SK-N-SH (cell line): ENCODE results near the gene GALNT17. TPM values are rescaled to one million over a fixed set of nuclear protein-coding genes. Genes with fewer than 3 reads are reported as not detected.
"Not testable (repeated sequence)": the region's sequence is repeated elsewhere in the genome, so short reads cannot be mapped to it uniquely, and the experiment has no call there.

Source experiments
- CTCF ChIA-PET: fragments of 300-600, 350-600 bp; formaldehyde crosslinking; extraction: SDS; loops from one replicate; lab custom pipeline; 2021; lab: Yijun Ruan, JAX
- POLR2A ChIA-PET: fragments of 350-600 bp; sonication (Branson Sonifier 250); formaldehyde crosslinking; extraction: SDS; loops from one replicate; lab custom pipeline; 2020; ENCODE audit warnings: antibody characterized with exemption, inconsistent platforms; lab: Yijun Ruan, JAX
- DNase-seq: peaks from one replicate; pipeline ENCODE4 v3.0.0; 2012
- H2AFZ ChIP-seq: fragments of 200-600 bp; sonication (generic); 2 replicates; pipeline ENCODE4 v1.8.1; 2016; ENCODE audit warnings: antibody characterized with exemption, mild to moderate bottlenecking, low read depth
- H3F3A ChIP-seq: fragments of 200-600 bp; sonication (generic); replicated peaks from 2 replicates; pipeline ENCODE3; 2016; ENCODE audit warnings: antibody characterized with exemption, mild to moderate bottlenecking; ENCODE audit not compliant: insufficient read depth
- H3K27ac ChIP-seq, 2 experiments: fragments of 200-500 bp in 1 of 2; fragments of 200-600 bp in 1 of 2; sonication (Bioruptor generic) in 1 of 2; sonication (generic), shearing (Covaris generic) in 1 of 2; 2 replicates each; pipeline versions ENCODE4 v1.5.1 to v1.6.1; 2014 to 2016; ENCODE audit warnings: low read depth in 2 of 2, inconsistent platforms in 1 of 2, low read length in 1 of 2, mild to moderate bottlenecking in 1 of 2, mixed read lengths in 1 of 2
- H3K27me3 ChIP-seq: fragments of 200-600 bp; sonication (generic), shearing (Covaris generic); 2 replicates; pipeline ENCODE4 v1.6.1; 2016; ENCODE audit warnings: mixed run types; ENCODE audit not compliant: insufficient read depth
- H3K36me3 ChIP-seq, 2 experiments: fragments of 200-500 bp in 1 of 2; fragments of 200-600 bp in 1 of 2; sonication (Bioruptor generic) in 1 of 2; sonication (generic) in 1 of 2; replicated peaks in 1 of 2; 2 replicates each; pipeline versions ENCODE3 to v1.5.1; 2014 to 2016; ENCODE audit warnings: low read length in 1 of 2, mild to moderate bottlenecking in 1 of 2; ENCODE audit not compliant: insufficient read depth in 2 of 2, control insufficient read depth in 1 of 2
- H3K4me1 ChIP-seq, 2 experiments: fragments of 200-500 bp in 1 of 2; fragments of 200-600 bp in 1 of 2; sonication (Bioruptor generic) in 1 of 2; sonication (generic), shearing (Covaris generic) in 1 of 2; 2 replicates each; pipeline versions ENCODE4 v1.5.1 to v1.6.1; 2014 to 2016; ENCODE audit warnings: low read depth in 1 of 2, low read length in 1 of 2, mixed run types in 1 of 2; ENCODE audit not compliant: insufficient read depth in 2 of 2, control insufficient read depth in 1 of 2
- H3K4me2 ChIP-seq: fragments of 200-600 bp; sonication (generic), shearing (Covaris generic); 2 replicates; pipeline ENCODE4 v1.6.1; 2017; ENCODE audit warnings: mixed run types
- H3K4me3 ChIP-seq, 2 experiments: fragments of 200-500 bp in 1 of 2; fragments of 200-600 bp in 1 of 2; sonication (Bioruptor generic) in 1 of 2; sonication (generic), shearing (Covaris generic) in 1 of 2; 2 replicates each; pipeline versions ENCODE4 v1.5.1 to v1.8.1; 2014 to 2016; ENCODE audit warnings: low read depth in 2 of 2, inconsistent platforms in 1 of 2, low read length in 1 of 2, mild to moderate bottlenecking in 1 of 2, mixed read lengths in 1 of 2, moderate library complexity in 1 of 2
- H3K79me2 ChIP-seq: fragments of 200-600 bp; sonication (generic); 2 replicates; pipeline ENCODE4 v1.8.1; 2017; ENCODE audit warnings: mild to moderate bottlenecking; ENCODE audit not compliant: insufficient read depth
- H3K9ac ChIP-seq: fragments of 200-600 bp; sonication (generic); 2 replicates; pipeline ENCODE4 v1.6.1; 2017; ENCODE audit warnings: mixed run types
- H3K9me2 ChIP-seq: fragments of 200-600 bp; sonication (generic); 2 replicates; pipeline ENCODE4 v1.6.1; 2017; ENCODE audit warnings: mixed run types
- H3K9me3 ChIP-seq: fragments of 200-600 bp; sonication (generic); 2 replicates; pipeline ENCODE4 v1.6.1; 2017; ENCODE audit warnings: mixed run types, mild to moderate bottlenecking, moderate library complexity
- H4K20me1 ChIP-seq: fragments of 200-600 bp; sonication (generic); 2 replicates; pipeline ENCODE4 v1.6.1; 2017; ENCODE audit warnings: mild to moderate bottlenecking, mixed run types; ENCODE audit not compliant: insufficient read depth
- ELF1 ChIP-seq: IDR thresholded peaks from 2 replicates; pipeline ENCODE4 v1.4.0; 2012
- GABPA ChIP-seq: IDR thresholded peaks from 2 replicates; pipeline ENCODE4 v1.4.0; 2012; ENCODE audit warnings: low read depth, mild to moderate bottlenecking
- RAD21 ChIP-seq: IDR thresholded peaks from 2 replicates; pipeline ENCODE4 v1.6.1; 2012; ENCODE audit warnings: mild to moderate bottlenecking, low read length
- SIN3A ChIP-seq: IDR thresholded peaks from 2 replicates; pipeline ENCODE4 v1.6.1; 2012; ENCODE audit warnings: low read depth, mild to moderate bottlenecking, low read length, moderate library complexity, borderline replicate concordance
- WGBS: methylation state at CpG from one replicate; pipeline ENCODE4 v1.1.6; 2017; ENCODE audit warnings: low lambda C conversion rate; 5-methylcytosine and 5-hydroxymethylcytosine counted together
- polyA plus RNA-seq, 3 experiments: library from polyadenylated mRNA; depleted of rRNA; stranded (reverse); fragments of >200 nt; gene quantifications; 2 replicates each; pipeline ENCODE4 v1.2.3, GENCODE V29; 2012
- TF ChIP-seq, protein P1 (sequence below): fragments of 200-600 bp; sonication (generic); IDR thresholded peaks from 2 replicates; pipeline ENCODE4 v1.6.1; 2017; ENCODE audit warnings: antibody characterized with exemption, mild to moderate bottlenecking, moderate library complexity
- TF ChIP-seq, protein P2 (sequence below): IDR thresholded peaks from 2 replicates; pipeline ENCODE4 v1.6.1; 2012; ENCODE audit warnings: mild to moderate bottlenecking, low read depth, low read length, moderate library complexity
- TF ChIP-seq, protein P3 (sequence below): IDR thresholded peaks from 2 replicates; pipeline ENCODE4 v1.4.0; 2012; ENCODE audit warnings: low read depth

Gene GALNT17
- polyA plus RNA-seq, 1 of the 3 experiments (the other 2 are of a cell fraction) = not detected

DNA sequence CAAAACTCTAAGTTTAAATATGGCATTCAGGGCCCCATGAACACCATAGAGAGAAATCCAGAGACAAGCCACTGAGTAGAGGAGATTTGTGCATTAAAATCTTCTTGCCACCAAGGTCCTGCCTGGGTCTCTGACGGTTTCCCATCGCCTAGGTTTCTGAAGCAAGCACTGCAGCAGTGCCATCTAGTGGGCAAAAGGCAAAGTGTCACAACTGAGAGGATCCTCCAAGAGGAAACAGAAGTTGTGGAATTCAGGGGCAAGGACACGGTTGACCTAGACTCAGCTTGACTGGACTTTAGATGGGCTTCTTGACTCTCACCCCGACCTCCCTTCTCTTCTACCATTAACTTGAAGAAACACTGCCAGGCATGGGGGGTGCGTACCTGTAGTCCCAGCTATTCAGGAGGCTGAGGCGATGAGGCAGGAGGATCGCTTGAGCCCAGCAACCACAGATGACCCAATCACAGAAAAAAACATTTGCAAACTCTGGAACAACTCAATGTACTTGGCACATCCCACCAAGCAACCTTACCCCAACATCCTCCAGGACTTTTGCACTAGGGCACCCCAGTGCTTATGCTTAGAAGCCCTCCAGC, 604.1 kb downstream of the GALNT17 start (continued):
- TF ChIP-seq, protein P1, sequence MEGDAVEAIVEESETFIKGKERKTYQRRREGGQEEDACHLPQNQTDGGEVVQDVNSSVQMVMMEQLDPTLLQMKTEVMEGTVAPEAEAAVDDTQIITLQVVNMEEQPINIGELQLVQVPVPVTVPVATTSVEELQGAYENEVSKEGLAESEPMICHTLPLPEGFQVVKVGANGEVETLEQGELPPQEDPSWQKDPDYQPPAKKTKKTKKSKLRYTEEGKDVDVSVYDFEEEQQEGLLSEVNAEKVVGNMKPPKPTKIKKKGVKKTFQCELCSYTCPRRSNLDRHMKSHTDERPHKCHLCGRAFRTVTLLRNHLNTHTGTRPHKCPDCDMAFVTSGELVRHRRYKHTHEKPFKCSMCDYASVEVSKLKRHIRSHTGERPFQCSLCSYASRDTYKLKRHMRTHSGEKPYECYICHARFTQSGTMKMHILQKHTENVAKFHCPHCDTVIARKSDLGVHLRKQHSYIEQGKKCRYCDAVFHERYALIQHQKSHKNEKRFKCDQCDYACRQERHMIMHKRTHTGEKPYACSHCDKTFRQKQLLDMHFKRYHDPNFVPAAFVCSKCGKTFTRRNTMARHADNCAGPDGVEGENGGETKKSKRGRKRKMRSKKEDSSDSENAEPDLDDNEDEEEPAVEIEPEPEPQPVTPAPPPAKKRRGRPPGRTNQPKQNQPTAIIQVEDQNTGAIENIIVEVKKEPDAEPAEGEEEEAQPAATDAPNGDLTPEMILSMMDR = peak; percentile 96
- TF ChIP-seq SIN3A (no peak), ELF1 (no peak), RAD21 (peak; percentile 84), GABPA (no peak)
- TF ChIP-seq, protein P2, sequence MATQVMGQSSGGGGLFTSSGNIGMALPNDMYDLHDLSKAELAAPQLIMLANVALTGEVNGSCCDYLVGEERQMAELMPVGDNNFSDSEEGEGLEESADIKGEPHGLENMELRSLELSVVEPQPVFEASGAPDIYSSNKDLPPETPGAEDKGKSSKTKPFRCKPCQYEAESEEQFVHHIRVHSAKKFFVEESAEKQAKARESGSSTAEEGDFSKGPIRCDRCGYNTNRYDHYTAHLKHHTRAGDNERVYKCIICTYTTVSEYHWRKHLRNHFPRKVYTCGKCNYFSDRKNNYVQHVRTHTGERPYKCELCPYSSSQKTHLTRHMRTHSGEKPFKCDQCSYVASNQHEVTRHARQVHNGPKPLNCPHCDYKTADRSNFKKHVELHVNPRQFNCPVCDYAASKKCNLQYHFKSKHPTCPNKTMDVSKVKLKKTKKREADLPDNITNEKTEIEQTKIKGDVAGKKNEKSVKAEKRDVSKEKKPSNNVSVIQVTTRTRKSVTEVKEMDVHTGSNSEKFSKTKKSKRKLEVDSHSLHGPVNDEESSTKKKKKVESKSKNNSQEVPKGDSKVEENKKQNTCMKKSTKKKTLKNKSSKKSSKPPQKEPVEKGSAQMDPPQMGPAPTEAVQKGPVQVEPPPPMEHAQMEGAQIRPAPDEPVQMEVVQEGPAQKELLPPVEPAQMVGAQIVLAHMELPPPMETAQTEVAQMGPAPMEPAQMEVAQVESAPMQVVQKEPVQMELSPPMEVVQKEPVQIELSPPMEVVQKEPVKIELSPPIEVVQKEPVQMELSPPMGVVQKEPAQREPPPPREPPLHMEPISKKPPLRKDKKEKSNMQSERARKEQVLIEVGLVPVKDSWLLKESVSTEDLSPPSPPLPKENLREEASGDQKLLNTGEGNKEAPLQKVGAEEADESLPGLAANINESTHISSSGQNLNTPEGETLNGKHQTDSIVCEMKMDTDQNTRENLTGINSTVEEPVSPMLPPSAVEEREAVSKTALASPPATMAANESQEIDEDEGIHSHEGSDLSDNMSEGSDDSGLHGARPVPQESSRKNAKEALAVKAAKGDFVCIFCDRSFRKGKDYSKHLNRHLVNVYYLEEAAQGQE = no peak
- TF ChIP-seq, protein P3, sequence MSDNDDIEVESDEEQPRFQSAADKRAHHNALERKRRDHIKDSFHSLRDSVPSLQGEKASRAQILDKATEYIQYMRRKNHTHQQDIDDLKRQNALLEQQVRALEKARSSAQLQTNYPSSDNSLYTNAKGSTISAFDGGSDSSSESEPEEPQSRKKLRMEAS = no peak

DNA sequence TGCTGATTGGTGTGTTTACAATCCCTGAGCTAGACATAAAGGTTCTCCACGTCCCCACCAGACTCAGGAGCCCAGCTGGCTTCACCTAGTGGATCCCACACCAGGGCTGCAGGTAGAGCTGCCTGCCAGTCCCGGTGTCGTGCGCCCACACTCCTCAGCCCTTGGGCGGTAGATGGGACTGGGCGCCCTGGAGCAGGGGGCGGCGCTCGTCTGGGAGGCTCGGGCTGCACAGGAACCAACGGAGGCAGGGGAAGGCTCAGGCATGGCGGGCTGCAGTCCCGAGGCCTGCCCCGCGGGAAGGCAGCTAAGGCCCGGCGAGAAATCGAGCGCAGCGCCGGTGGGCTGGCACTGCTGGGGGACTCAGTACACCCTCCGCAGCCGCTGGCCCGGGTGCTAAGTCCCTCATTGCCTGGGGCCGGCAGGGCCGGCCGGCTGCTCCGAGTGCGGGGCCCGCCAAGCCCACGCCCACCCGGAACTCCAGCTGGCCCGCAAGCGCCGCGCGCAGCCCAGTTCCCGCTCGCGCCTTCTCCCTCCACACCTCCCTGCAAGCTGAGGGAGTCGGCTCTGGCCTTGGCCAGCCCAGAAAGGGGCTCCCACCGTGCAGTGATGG, 606.1 kb downstream of the GALNT17 start:
- H4K20me1 ChIP-seq, H3F3A ChIP-seq, H3K4me3 ChIP-seq, H3K36me3 ChIP-seq, H3K27ac ChIP-seq, H3K27me3 ChIP-seq, H3K4me1 ChIP-seq, DNase-seq, H2AFZ ChIP-seq, H3K4me2 ChIP-seq, H3K9me3 ChIP-seq, POLR2A ChIA-PET, H3K9ac ChIP-seq, H3K79me2 ChIP-seq, H3K9me2 ChIP-seq: not testable (repeated sequence)
- WGBS = 50% methylated on average over 19 of the region's 42 CpGs
- CTCF ChIA-PET = interaction anchor here (0.7 to 6.3 kb wide), 4 partner anchors 9 to 909 kb away, joined by 3 to 141 read pairs (median 36); no protein-coding TSS in a partner anchor
